H9 (cell line): ENCODE results near the gene PARP1. TPM values are rescaled to one million over a fixed set of nuclear protein-coding genes. Genes with fewer than 3 reads are reported as not detected.

Source experiments
- DNase-seq: peaks from one replicate; pipeline ENCODE4 v3.0.0-alpha.2; 2017
- H2AFZ ChIP-seq: one replicate; pipeline ENCODE4 v1.6.1; 2013; ENCODE audit warnings: mild to moderate bottlenecking, low read length, control low read depth, moderate library complexity
- H2AK5ac ChIP-seq: 2 replicates; pipeline ENCODE4 v1.6.1; 2013; ENCODE audit warnings: low read length, control low read depth, mixed read lengths; ENCODE audit not compliant: insufficient read length
- H2BK120ac ChIP-seq: one replicate; pipeline ENCODE4 v1.6.1; 2013; ENCODE audit warnings: low read depth, mild to moderate bottlenecking, low read length, control low read depth, inconsistent platforms; ENCODE audit not compliant: poor library complexity, severe bottlenecking
- H2BK12ac ChIP-seq: 2 replicates; pipeline ENCODE4 v1.6.1; 2013; ENCODE audit warnings: low read length, control low read depth, mixed read lengths, low read depth; ENCODE audit not compliant: insufficient read length
- H2BK15ac ChIP-seq: 2 replicates; pipeline ENCODE4 v1.6.1; 2013; ENCODE audit warnings: low read depth, low read length, control low read depth
- H2BK20ac ChIP-seq: one replicate; pipeline ENCODE4 v1.6.1; 2013; ENCODE audit warnings: low read depth, mild to moderate bottlenecking, low read length, control low read depth, inconsistent platforms; ENCODE audit not compliant: poor library complexity, severe bottlenecking
- H2BK5ac ChIP-seq: 2 replicates; pipeline ENCODE4 v1.6.1; 2013; ENCODE audit warnings: low read length, control low read depth, mixed read lengths; ENCODE audit not compliant: insufficient read length
- H3K14ac ChIP-seq: 2 replicates; pipeline ENCODE4 v1.6.1; 2013; ENCODE audit warnings: low read length, control low read depth; ENCODE audit not compliant: insufficient read depth
- H3K18ac ChIP-seq: 2 replicates; pipeline ENCODE4 v1.6.1; 2013; ENCODE audit warnings: low read depth, mild to moderate bottlenecking, mixed read lengths, low read length, control low read depth; ENCODE audit not compliant: insufficient read length
- H3K23ac ChIP-seq: 2 replicates; pipeline ENCODE4 v1.6.1; 2013; ENCODE audit warnings: low read length, control low read depth, mixed read lengths, low read depth; ENCODE audit not compliant: insufficient read length
- H3K23me2 ChIP-seq: 2 replicates; pipeline ENCODE4 v1.6.1; 2013; ENCODE audit warnings: low read depth, mild to moderate bottlenecking, mixed read lengths, low read length, control low read depth; ENCODE audit not compliant: insufficient read length, poor library complexity, severe bottlenecking
- H3K27ac ChIP-seq: 2 replicates; pipeline ENCODE4 v1.5.1; 2013; ENCODE audit warnings: low read length, control low read depth, mixed read lengths, low read depth; ENCODE audit not compliant: insufficient read length
- H3K27me3 ChIP-seq: 2 replicates; pipeline ENCODE4 v1.6.1; 2013; ENCODE audit warnings: low read length, control low read depth, inconsistent platforms; ENCODE audit not compliant: insufficient read depth
- H3K4ac ChIP-seq: 2 replicates; pipeline ENCODE4 v1.6.1; 2013; ENCODE audit warnings: low read depth, mild to moderate bottlenecking, control low read depth, inconsistent platforms, low read length, moderate library complexity
- H3K4me1 ChIP-seq: 2 replicates; pipeline ENCODE4 v1.6.1; 2013; ENCODE audit warnings: low read length, control low read depth, inconsistent platforms; ENCODE audit not compliant: insufficient read depth
- H3K4me2 ChIP-seq: 2 replicates; pipeline ENCODE4 v1.6.1; 2013; ENCODE audit warnings: low read length, control low read depth, mixed read lengths; ENCODE audit not compliant: insufficient read length, insufficient read depth
- H3K56ac ChIP-seq: 2 replicates; pipeline ENCODE4 v1.6.1; 2013; ENCODE audit warnings: low read depth, mild to moderate bottlenecking, mixed read lengths, low read length, control low read depth; ENCODE audit not compliant: insufficient read length
- H3K79me1 ChIP-seq: 2 replicates; pipeline ENCODE4 v1.6.1; 2013; ENCODE audit warnings: low read depth, mild to moderate bottlenecking, moderate library complexity, low read length, control low read depth, inconsistent platforms; ENCODE audit not compliant: insufficient read depth, poor library complexity, severe bottlenecking
- H3K79me2 ChIP-seq: 2 replicates; pipeline ENCODE4 v1.6.1; 2013; ENCODE audit warnings: low read length, control low read depth, inconsistent platforms; ENCODE audit not compliant: insufficient read depth
- H3K9ac ChIP-seq: 2 replicates; pipeline ENCODE4 v1.6.1; 2013; ENCODE audit warnings: low read length, control low read depth, mixed read lengths; ENCODE audit not compliant: insufficient read length; ENCODE audit errors: extremely low read depth
- H3K9me3 ChIP-seq: one replicate; pipeline ENCODE4 v1.6.1; 2013; ENCODE audit warnings: low read depth, low read length, inconsistent platforms; ENCODE audit not compliant: control insufficient read depth
- H3T11ph ChIP-seq: one replicate; pipeline ENCODE4 v1.6.1; 2013; ENCODE audit warnings: mild to moderate bottlenecking, low read length, control low read depth, inconsistent platforms
- H4K20me1 ChIP-seq: one replicate; pipeline ENCODE4 v1.6.1; 2013; ENCODE audit not compliant: control insufficient read depth, insufficient read length, insufficient read depth
- H4K5ac ChIP-seq: 2 replicates; pipeline ENCODE4 v1.6.1; 2013; ENCODE audit warnings: low read depth, mild to moderate bottlenecking, mixed read lengths, low read length, control low read depth; ENCODE audit not compliant: insufficient read length
- H4K8ac ChIP-seq: replicated peaks from 2 replicates; pipeline ENCODE4 v1.6.1; 2013; ENCODE audit warnings: low read length, control low read depth, mixed read lengths, low read depth; ENCODE audit not compliant: insufficient read length
- H4K91ac ChIP-seq: 2 replicates; pipeline ENCODE4 v1.6.1; 2013; ENCODE audit warnings: low read depth, mild to moderate bottlenecking, moderate library complexity, mixed read lengths, low read length, control low read depth; ENCODE audit not compliant: insufficient read length
- H3K27ac Mint-ChIP-seq, 3 experiments: 2 replicates in 2 of 3; 3 replicates in 1 of 3; pipeline ENCODE4 v1.8.0; 2020 to 2021; ENCODE audit warnings: mixed read lengths in 3 of 3, mild to moderate bottlenecking in 1 of 3, moderate library complexity in 1 of 3
- H3K27me3 Mint-ChIP-seq: 2 replicates; pipeline ENCODE4 v1.8.0; 2021; ENCODE audit warnings: low read depth, mild to moderate bottlenecking, moderate library complexity, mixed read lengths
- H3K36me3 Mint-ChIP-seq, 3 experiments: 2 replicates in 2 of 3; 3 replicates in 1 of 3; pipeline ENCODE4 v1.8.0; 2020 to 2021; ENCODE audit warnings: low read depth in 3 of 3, mixed read lengths in 3 of 3; ENCODE audit not compliant: insufficient read depth in 1 of 3
- H3K4me1 Mint-ChIP-seq, 2 experiments: 2 replicates each; pipeline ENCODE4 v1.8.0; 2020; ENCODE audit warnings: mixed read lengths in 2 of 2
- H3K4me3 Mint-ChIP-seq, 2 experiments: 2 replicates in 1 of 2; 3 replicates in 1 of 2; pipeline ENCODE4 v1.8.0; 2020 to 2021; ENCODE audit warnings: mild to moderate bottlenecking in 2 of 2, mixed read lengths in 2 of 2, moderate library complexity in 1 of 2
- H3K9me3 Mint-ChIP-seq, 2 experiments: 2 replicates in 1 of 2; 3 replicates in 1 of 2; pipeline ENCODE4 v1.8.0; 2020; ENCODE audit warnings: mild to moderate bottlenecking in 2 of 2, mixed read lengths in 2 of 2, moderate library complexity in 1 of 2
- CTCF ChIP-seq: fragments of 200-600 bp; sonication (generic); conservative IDR thresholded peaks from 3 replicates; pipeline ENCODE4 v1.8.0; 2021; ENCODE audit warnings: antibody characterized with exemption, mild to moderate bottlenecking
- WGBS: extraction: QIAGEN DNeasy Blood & Tissue Kit; methylation state at CpG from one replicate; pipeline ENCODE4 v1.1.7; 2013; ENCODE audit warnings: missing lambda C conversion rate, low lambda C conversion rate, mixed read lengths; ENCODE audit not compliant: insufficient read length; ENCODE audit errors: extremely low coverage; 5-methylcytosine and 5-hydroxymethylcytosine counted together
- total RNA-seq: library from RNA; stranded (reverse); gene quantifications from 2 replicates; pipeline ENCODE4 v1.2.1, GENCODE V29; 2021

The PARP1 gene
- total RNA-seq, 1 experiment from 2014 or later = 337 TPM

DNA sequence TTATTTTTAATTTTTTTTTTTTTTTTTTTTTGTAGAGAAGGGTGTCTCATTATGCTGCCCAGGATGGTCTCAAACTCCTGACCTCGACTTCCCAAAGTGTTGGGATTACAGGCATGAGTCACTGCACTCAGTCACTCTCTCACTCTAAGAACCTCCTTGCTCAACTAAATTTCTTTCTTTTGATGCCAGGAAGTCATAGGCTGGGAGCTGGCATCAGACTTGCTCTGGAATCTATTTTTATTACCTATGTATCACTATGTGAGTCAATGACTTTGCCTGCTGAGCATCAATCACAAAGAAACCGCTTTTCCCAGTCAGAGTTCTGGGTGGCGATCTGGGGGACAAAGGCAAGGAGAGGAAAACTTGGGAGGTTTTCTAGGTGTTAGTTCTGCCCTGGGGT lies 35.5 kb upstream of the PARP1 start:
- no peak overlapping the region for H3K9ac ChIP-seq
- H3K27ac ChIP-seq = no peak overlapping the region
- H3K79me2 ChIP-seq = no peaks in the 10 kb centered on the region
- Mint-ChIP-seq H3K27ac (no peak overlapping the region), H3K36me3 (no peaks in the 10 kb centered on the region), H3K4me3 (no peak overlapping the region), H3K9me3 (no peaks in the 10 kb centered on the region; a peak in 1 of 5 replicates), H3K27me3 (peaks cover 5% of the 10 kb centered on the region), H3K4me1 (peaks cover 35 to 37% of the 10 kb centered on the region in 2 experiments)
- no peak for DNase-seq
- WGBS = no CpG with 5 or more reads among the region's 3 CpGs
- H3K56ac ChIP-seq = no peak overlapping the region
- H3K14ac ChIP-seq = no peak overlapping the region
- H4K8ac ChIP-seq = no peak overlapping the region
- no peak overlapping the region for H3T11ph ChIP-seq
- H4K20me1 ChIP-seq = no peaks in the 10 kb centered on the region
- H2BK15ac ChIP-seq = no peak overlapping the region
- H2AFZ ChIP-seq = no peak overlapping the region
- no peak overlapping the region for H4K5ac ChIP-seq
- H3K23me2 ChIP-seq = no peaks in the 10 kb centered on the region
- H2AK5ac ChIP-seq = no peak overlapping the region
- peak overlapping the region; percentile 93 for H2BK20ac ChIP-seq
- H2BK5ac ChIP-seq = no peak overlapping the region
- no peak overlapping the region for H3K23ac ChIP-seq
- H2BK12ac ChIP-seq = no peak overlapping the region
- peaks cover 2% of the 10 kb centered on the region; the same call in 1 of the 2 replicates for H3K4me1 ChIP-seq
- TF ChIP-seq CTCF = no peak
- H4K91ac ChIP-seq = no peak overlapping the region
- no peaks in the 10 kb centered on the region for H3K79me1 ChIP-seq
- H3K27me3 ChIP-seq = no peaks in the 10 kb centered on the region
- H3K4me2 ChIP-seq = no peak overlapping the region
- H3K18ac ChIP-seq = no peak overlapping the region
- no peaks in the 10 kb centered on the region for H3K9me3 ChIP-seq
- no peak overlapping the region for H3K4ac ChIP-seq
- H2BK120ac ChIP-seq = no peak overlapping the region
